ENCODE results near the gene S100P.
"Not testable (repeated sequence)": the region's sequence is repeated elsewhere in the genome, so short reads cannot be mapped to it uniquely, and the experiment has no call there.

Gene S100P

DNA sequence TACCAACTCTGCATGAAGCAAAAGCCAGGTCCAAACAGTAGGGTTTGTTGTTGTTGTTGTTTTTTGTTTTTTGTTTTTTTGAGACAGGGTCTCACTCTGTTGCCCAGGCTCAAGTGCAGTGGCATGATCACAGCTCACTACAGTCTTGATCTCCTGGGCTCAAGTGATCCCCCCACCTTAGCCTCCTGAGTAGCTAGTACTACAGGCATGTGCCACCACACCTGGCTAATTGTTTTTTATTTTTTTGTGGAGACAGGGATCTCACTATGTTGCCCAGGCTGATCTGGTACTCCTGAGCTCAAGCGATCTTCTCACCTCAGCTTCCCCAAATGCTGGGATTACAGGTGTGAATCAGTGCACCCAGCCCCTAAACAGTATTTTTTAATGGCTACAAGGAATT, 6.2 kb downstream of the S100P start:
- no peak for DNase-seq

DNA sequence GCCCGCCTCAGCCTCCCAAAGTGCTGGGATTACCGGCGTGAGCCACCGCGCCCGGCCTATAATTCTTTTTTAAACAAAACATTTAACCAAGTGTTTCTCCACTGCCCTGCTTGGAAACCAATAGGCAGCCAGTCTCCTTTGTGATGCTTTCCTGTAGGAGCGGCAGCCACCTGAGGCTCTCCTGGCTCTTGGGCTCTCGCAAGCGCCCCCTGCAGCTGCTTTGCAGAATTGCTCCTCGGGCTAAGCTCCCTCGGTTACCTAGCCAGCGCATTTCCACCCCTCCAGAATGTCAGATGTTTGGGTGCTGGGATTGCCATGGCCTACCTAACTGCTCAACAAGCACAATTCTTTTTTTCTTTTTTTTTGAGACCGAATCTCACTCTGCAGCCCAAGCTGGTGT, 7.7 kb downstream of the S100P start:
- no peak for DNase-seq

DNA sequence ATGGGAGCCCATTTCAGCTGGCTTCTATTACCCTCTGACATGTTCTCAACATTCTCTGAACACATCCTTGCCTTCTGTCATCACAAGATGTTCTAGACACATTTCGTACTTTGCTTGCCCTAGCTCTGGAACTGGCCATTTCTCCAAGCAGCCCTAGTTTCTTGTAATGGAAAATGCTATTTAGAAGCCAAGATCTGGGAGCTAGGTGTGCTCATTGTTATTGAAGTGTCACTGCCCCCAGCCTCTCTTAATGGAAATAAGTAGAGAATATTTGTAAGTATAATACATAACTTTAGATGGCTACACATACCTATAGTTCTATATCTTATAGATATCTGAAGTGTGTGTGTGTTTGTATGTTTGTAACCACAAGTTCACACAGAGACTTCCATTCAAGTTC, 9.1 kb downstream of the S100P start:
- no peak for DNase-seq

GRCh38 chr4:6703786-6704185, 10.1 kb downstream of the S100P start:
- DNase-seq: no peak

- DNase-seq: peak in 1 of 2 experiments; percentile 32
Measured at GRCh38 chr4:6705646-6706045, 12.0 kb downstream of the S100P start.

DNA sequence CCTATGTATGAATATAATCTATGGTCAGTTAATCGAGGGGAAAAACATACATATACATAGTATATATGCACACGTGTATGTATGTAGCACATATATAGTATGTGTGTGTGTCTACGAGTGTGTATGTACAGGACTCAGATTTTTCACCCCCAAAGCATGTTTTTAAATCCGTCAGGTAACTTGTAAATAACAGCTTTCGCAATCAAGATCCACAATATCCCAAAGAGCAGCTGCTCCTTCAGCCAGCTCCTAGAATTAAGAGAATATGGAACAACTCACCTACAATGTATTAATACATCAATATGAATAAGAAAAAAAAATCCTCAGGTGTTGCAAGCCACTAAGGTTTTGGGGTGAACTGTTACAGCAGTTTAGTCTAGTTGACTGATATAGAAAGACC, 12.5 kb downstream of the S100P start:
- no peak for DNase-seq

DNA sequence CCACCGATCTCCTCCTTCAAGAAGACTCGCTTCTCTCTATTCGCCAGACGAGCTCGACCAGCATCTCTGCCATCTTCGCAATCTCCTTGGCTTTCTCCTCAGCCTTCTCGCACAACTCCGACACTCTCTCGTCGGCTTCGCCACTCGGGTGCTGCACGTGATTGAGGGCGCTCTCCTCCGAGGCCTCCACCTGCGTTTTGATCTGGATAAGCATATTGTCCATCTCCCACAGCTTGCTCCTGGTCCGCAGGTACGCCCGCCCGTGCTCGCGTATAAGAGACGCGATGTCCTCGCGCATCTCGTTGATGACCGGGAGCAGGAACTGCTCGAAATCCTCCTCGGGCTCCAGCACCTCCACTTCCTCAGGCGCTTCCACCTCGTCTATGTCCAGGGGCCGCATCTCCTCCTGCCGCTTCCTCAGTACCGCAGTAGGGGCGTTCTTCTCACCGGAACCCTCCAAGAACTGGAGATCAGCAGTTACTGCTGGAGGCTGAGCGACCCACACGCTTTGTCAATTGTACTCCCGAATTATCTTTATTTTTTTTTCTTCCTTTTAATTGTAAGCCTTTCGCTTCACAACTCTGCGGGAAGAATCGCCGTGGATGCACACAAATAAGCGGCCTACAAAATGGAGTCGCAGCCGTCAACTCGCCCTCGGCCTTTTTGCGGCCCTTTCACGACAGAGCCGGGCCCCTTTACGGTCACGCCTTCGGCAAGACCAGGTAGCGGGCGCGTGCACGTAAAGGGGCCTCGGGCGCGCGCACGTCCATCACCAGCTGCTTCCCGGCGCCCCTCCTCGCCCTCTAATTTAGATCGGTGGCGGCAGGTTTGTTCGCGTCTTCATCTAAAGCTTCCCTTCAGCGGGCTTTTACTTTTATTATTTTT, 15.8 kb downstream of the S100P start, which contains the start of gene MRFAP1L1:
Gene MRFAP1L1, minus strand, starts transcription at position 636 of the 885 bp plus-strand sequence. Its CDS starts 236 bp downstream, at position 400.
- DNase-seq: peak; percentile 94 to 95

- no peak for DNase-seq
Measured at GRCh38 chr4:6710282-6710681, 16.6 kb downstream of the S100P start.

GRCh38 chr4:6710996-6711395, 17.3 kb downstream of the S100P start:
- DNase-seq: no peak

DNA sequence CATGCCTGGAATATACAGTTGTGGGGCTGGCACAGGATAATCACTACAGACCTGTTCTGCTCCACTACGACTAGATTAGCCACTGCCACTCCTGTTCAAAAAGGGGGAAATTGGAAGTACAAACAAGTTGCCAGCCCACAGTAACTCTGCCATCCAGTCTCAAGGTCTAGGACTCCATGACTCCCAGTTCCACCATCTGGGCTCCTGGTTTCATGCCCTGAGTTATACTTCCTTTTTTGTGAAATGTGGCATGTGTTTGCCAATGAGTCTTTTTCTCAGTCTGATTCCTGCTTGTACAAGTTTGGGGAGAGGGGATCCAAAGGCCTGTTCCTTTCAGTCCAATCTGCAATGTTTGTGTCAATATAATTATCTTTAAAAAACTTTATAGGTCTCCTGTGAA, 21.3 kb downstream of the S100P start:
- DNase-seq: no peak

DNA sequence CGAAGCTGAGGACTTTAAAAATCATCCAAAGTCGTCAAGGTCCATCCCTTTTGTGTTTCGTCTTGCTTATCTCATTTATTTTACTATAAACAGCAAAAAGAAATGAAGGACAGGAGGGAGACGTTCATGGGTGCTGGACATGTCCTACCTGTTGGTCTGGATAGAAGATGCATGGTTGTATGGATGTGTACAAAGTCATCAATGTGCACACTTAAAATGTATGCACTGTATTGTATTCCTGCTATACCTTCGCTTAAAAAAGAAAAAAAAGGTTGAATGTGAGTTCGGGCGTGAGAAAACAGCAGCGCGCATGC, 22.0 kb downstream of the S100P start:
- DNase-seq: no peak

DNA sequence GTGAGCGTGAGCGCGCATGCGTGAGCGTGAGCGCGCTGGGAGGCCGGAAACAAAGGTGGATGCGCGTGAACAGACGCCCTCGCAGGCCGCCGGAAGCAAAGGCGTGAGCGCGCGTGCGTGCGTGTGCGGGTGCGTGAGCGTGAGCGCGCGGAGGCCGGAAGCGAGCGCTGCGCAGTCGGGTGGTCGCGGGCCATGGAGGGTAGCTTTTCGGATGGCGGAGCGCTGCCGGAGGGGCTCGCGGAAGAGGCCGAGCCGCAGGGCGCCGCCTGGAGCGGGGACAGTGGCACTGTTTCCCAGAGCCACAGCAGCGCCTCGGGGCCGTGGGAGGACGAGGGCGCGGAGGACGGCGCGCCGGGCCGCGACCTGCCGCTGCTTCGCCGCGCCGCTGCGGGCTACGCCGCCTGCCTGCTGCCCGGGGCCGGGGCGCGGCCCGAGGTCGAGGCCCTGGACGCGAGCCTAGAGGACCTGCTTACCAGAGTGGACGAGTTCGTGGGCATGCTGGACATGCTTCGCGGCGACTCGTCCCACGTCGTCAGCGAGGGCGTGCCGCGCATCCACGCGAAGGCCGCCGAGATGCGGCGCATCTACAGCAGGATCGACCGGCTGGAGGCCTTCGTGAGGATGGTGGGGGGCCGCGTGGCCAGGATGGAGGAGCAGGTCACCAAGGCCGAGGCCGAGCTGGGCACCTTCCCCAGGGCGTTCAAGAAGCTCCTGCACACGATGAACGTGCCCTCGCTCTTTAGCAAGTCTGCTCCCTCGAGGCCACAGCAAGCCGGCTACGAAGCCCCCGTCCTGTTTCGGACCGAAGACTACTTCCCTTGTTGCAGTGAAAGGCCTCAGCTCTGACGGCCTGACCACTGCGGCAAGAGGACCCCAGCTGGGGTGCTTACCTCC, 22.6 kb downstream of the S100P start, which contains the start of gene BLOC1S4:
Gene BLOC1S4, plus strand, starts transcription at position 157 of the 894 bp plus-strand sequence. Its CDS starts 36 bp downstream, at position 193.
- peak; percentile 83 to 86 for DNase-seq

DNA sequence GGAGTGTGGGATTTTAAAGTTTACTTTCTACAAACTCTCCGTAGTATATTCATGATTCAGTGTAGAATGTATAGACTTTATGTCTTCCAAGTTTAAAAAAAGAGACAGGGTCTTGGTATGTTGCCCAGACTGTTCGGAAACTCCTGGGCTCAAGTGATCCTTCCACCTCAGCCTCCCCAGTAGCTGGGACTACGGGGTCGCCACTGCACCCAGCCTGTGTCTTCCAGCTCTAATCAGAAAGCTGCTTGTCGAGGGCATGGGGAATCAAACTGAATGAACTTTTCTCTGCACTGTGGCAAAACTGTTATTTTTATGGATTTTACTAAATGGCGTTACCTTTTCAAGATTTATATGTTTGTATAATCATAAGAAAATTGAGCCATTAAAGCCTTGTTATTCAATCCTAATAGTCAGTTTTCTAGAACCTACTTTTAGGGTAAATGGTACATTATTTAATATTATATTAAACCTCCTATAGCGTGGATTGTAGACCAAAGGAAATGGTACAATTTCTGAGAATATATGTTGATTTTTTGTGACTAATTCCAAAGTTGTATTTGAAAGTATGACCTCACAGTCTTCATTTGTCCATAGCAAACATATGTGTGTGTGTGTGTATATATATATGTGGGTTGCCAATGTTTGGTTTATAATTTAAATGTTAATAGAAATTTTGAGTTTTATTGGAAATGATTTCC, 23.4 kb downstream of the S100P start:
- no peak for DNase-seq

DNA sequence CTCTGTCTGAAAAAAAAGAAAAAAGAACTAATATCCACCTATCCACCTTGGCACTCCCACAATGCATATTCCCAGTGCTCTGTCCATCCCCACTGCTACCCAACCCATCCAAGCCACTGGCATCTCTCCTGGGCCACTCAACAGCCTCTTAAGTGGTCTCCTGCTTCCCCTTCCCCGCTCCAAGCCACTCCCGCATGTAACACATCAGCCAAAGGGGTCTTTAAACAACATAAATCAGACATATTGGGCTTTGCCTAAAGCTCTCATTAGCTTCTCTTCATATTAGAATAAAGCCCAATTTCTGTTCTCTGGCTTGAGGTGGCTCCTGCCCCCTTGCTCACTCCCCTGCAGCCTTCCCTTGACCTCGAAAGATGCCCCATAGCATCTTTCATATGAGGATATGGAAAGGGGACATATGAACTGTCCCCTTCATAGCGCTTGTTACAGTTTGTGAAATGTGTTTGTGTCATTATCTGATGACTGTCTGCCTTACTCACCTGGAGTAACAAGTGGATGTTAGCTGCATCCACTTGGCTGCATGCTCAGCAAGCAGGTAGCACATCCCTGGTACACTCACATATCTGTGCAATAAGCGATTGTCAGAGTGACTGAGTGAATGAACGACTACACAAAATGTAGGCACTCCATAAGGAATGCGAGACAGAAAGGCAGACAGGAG, 25.4 kb downstream of the S100P start:
- no peak for DNase-seq

GRCh38 chr4:6719611-6720179, 26.0 kb downstream of the S100P start:
- no peak for DNase-seq

- peak; percentile 67 to 85 for DNase-seq
Measured at GRCh38 chr4:6720202-6720699, 26.6 kb downstream of the S100P start.

DNA sequence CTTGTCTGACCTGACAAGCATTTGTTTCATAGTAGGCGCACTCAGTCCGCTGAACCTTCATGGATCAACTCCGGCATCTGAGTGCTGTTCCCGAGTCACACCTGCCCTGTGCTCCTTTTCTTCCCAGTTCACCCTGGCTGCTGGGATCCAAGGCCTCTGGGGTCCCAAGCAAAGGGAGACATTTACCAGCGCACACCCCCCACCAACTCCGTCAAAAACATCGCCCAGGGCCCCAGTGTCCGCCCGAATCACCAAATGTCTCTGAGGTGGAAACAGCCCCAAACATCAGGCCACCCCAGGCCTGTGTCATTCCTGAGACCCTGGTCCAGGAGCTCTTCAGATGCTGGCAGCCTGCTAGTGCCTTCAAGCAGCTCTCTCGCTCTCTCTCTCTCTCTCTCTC, 27.4 kb downstream of the S100P start:
- no peak for DNase-seq

- no peak for DNase-seq
Measured at GRCh38 chr4:6722891-6723290, 29.2 kb downstream of the S100P start.

DNA sequence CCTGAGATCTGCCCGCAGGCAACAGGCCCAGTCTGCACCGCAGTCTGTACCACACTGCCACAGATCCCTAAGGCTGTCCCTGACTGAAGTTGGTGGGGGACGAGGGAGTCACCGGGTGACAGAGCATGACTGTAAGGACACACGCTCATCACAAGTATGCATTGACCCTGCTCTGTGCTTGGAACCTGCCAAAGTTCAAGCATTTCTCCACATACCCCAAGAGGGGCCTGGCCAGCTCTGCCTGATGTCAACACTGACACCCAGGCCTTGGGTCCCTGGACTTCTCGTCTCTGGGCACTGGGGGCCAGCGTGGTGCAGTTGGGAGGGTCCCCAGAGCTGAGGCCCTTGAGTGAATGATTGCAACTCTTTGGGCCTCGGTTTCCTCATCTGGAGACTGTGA, 30.2 kb downstream of the S100P start:
- DNase-seq: no peak

DNA sequence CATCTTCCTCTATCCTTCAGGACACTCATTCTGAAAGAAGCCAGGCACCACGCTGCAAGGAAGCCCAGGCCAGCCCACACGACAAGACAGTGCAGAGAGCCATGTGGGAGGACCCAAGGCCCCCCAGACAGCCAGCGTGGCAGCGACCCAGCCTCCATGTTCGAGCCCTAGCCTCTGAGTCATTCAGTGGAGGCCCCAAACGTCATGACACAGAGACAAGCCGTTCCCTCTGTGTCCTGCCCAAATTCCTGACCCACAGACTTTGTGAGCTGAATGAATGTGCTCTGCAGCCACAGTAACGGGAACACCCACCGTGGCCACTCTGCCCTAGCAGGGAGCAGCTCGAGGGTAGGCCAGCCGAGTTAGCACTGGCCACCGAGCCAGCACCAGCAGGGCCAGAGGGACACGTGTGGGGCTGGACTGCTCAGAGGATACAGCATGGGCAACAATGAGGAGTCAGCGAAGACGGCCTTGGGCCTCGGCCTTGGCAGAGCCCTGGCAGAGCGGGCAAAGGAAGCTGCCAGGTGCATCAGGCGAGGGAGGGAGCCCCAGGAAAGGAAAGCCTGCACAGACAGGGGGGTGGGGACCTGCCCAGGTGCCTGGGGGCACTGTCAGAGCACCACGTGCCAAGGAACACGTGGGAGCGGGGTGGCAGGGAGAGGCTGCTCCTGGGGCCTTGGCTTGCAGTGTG, 30.9 kb downstream of the S100P start:
- DNase-seq: no peak

DNA sequence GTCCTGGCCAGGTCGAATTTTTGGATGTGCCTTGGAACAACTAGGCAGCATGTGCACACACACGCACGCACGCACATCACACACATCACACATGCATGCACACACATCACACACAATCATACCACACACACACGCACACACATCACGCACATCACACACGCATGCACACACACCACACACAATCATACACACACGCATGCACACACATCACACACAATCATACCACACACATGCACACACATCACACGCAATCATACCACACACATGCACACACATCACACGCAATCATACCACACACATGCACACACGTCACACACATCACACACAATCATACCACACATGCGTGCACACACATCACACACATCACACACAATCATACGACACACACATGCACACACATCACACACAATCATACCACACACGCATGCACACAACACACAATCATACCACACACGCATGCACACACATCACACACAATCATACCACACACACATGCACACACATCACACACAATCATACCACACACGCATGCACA, 31.8 kb downstream of the S100P start:
- not testable (repeated sequence) for DNase-seq

All from stimulated activated CD4-positive, alpha-beta T cell treated with anti-CD3 and anti-CD28 coated beads, Interleukin-4, amount 100 ng/mL, for 4 hours (primary cell).